Naive B cell (primary cell): ENCODE measurements around the gene SACM1L. TPM values are rescaled to one million over a fixed set of nuclear protein-coding genes. Genes with fewer than 3 reads are reported as not detected.

Experiments used
- ATAC-seq, 2 donors: fragments of 150-1000 bp; cut with Tn5 transposase; 2 replicates each; pipeline ENCODE4 v1.10.0; 2021; ENCODE audit warnings: low read depth in 2 of 2, mild to moderate bottlenecking in 2 of 2, moderate library complexity in 2 of 2
- DNase-seq: peaks from one replicate; pipeline ENCODE4 v3.0.0; 2022
- H3K27ac Mint-ChIP-seq, 6 donors: one replicate each; pipeline ENCODE4 v1.8.0; 2020 to 2022; ENCODE audit warnings: mild to moderate bottlenecking in 6 of 6, mixed read lengths in 6 of 6, moderate library complexity in 5 of 6, inconsistent platforms in 2 of 6
- H3K27me3 Mint-ChIP-seq, 3 donors: one replicate each; pipeline ENCODE4 v1.8.0; 2021 to 2022; ENCODE audit warnings: mixed read lengths in 3 of 3, mild to moderate bottlenecking in 1 of 3
- H3K36me3 Mint-ChIP-seq, 2 donors: one replicate each; pipeline ENCODE4 v1.8.0; 2020 to 2022; ENCODE audit warnings: mixed read lengths in 2 of 2, inconsistent platforms in 1 of 2, mild to moderate bottlenecking in 1 of 2
- H3K4me1 Mint-ChIP-seq, 3 donors: one replicate each; pipeline ENCODE4 v1.8.0; 2020 to 2022; ENCODE audit warnings: mixed read lengths in 3 of 3, inconsistent platforms in 1 of 3, mild to moderate bottlenecking in 1 of 3, moderate library complexity in 1 of 3
- H3K4me3 Mint-ChIP-seq, 8 donors: one replicate each; pipeline ENCODE4 v1.8.0; 2020 to 2022; ENCODE audit warnings: mild to moderate bottlenecking in 8 of 8, mixed read lengths in 8 of 8, moderate library complexity in 8 of 8, inconsistent platforms in 2 of 8
- H3K9me3 Mint-ChIP-seq, 7 donors: one replicate each; pipeline ENCODE4 v1.8.0; 2020 to 2022; ENCODE audit warnings: mixed read lengths in 7 of 7, mild to moderate bottlenecking in 5 of 7, inconsistent platforms in 2 of 7, moderate library complexity in 1 of 7
- polyA plus RNA-seq, 6 donors: library from polyadenylated mRNA; unstranded; fragments of 300-500 nt; fragmentation: Illumina TruSeq; gene quantifications; one replicate each; pipeline ENCODE4 v1.2.3, GENCODE V29; 2021; ENCODE audit warnings: low read depth in 6 of 6

SACM1L gene
- polyA plus RNA-seq, 6 donors from 2014 or later: 7.3 to 19.2 (median 15.4) TPM

DNA sequence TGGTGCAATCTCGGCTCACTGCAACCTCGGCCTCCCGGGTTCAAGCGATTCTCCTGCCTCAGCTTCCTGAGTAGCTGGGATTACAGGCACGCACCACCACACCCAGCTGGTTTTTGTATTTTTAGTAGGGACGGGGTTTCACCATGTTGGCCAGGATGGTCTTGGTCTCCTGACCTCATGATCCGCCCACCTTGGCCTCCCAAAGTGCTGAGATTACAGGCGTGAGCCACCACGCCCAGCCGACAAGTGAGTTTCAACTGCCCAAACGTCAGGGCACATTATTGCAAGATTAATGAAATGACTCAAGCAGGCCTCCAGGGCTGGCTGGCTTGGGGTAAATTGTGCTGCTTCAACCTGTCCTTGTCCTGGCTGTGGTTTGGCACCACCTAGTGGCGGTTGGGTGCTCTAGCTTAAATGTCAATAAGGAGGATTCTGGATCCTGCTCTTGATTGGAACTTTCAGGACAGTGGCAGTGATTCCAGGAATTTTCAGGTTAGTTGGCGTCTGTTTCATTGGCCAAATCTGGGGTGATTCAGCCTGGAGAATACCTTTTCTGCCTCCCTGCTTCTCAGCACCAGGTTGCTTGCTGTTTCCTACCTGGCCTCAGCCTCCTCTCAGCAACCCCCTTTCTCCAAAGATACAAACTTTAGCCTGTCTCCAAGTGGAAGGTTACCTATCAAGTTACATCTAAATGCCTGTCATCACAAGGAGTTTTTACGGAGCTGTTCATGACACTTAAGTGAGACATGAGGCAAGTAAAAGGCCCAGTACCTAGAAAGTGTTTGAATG is 32.4 kb upstream of the SACM1L start:
- H3K4me3 Mint-ChIP-seq: peak overlapping the region in 1 of 8 donors; percentile 20
- H3K36me3 Mint-ChIP-seq: no peaks in the 10 kb centered on the region
- peaks cover 27 to 61% (median 53%) of the 10 kb centered on the region in 3 donors for H3K4me1 Mint-ChIP-seq
- ATAC-seq (peak; percentile 91 to 92), DNase-seq (peak; percentile 76)
- no peaks in the 10 kb centered on the region for H3K27me3 Mint-ChIP-seq
- peak overlapping the region in 3 of 6 donors; percentile 37 to 85 (median 80) for H3K27ac Mint-ChIP-seq
- no peaks in the 10 kb centered on the region for H3K9me3 Mint-ChIP-seq

DNA sequence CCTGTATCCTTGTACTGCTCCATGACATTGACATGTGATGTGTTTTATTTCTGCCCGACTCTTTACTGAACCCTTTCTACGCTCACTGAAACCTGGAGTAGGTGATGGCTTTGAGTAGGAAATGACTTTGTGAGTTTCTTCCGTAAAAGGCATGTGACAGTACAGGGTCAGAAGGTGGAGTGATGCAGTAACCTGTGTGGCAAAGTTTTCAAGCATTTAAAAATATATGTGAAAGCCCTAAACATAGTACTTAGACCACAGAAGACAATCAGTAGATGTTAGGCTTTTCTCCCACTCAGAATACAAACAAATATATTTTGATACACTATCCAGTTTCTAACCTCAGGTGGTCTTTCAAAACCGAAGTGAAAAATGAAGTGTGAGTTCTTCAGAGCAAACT is 31.3 kb upstream of the SACM1L start:
- no peaks in the 10 kb centered on the region for H3K36me3 Mint-ChIP-seq
- H3K27me3 Mint-ChIP-seq: no peaks in the 10 kb centered on the region
- peak overlapping the region in 1 of 8 donors; percentile 20 for H3K4me3 Mint-ChIP-seq
- DNase-seq (no peak), ATAC-seq (no peak)
- H3K27ac Mint-ChIP-seq: no peak overlapping the region
- H3K4me1 Mint-ChIP-seq: peaks cover 18 to 53% (median 50%) of the 10 kb centered on the region in 3 donors
- H3K9me3 Mint-ChIP-seq: no peaks in the 10 kb centered on the region

DNA sequence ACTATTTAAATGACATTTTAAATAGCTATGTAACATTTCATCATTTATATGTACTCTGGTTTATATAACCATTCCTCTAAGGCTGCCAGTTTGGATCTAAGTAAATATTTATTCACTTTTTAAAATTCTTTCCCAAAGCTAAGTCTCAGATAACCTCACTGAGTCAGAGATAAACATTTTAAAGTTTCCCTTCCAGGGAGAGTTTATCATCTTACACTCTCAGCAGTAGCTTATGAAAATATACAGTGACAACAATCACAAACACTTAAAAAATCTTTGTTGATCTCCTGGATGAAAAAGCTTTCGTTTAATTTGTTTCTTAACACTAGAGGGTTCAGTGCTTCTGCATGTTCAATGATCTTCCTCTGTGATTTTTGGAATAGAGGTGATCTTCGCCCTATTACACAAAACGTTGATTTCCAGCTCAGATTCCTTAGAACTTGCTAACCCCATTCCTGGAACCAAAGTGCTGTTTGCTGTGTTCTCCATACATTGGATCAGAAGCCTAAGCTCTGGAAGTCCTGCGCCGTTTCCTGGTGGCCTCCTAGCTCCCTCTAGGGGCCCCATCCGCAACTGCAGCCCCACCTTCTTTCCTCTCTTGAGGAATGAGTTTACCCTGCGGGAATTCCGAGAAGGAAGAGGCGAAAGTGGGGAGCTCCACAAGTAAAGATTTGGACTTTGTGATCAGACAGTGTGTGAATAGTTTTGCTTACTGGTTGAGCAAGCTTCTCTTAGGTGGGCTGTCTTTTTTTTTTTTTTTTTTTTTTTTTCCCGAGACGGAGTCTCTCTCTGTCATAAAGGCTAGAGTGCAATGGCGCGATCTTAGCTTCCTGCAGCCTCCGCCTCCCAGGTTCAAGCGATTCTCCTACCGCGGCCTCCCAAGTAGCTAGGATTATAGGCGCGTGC is 29.3 kb upstream of the SACM1L start:
- Mint-ChIP-seq H3K27me3 (no peaks in the 10 kb centered on the region), H3K27ac (peak overlapping the region in 2 of 6 donors; percentile 53 to 89), H3K9me3 (no peaks in the 10 kb centered on the region), H3K4me3 (peak overlapping the region in 1 of 8 donors; percentile 22), H3K4me1 (peaks cover 19 to 45% (median 42%) of the 10 kb centered on the region in 3 donors), H3K36me3 (no peaks in the 10 kb centered on the region)
- ATAC-seq (no peak), DNase-seq (peak; percentile 21)

DNA sequence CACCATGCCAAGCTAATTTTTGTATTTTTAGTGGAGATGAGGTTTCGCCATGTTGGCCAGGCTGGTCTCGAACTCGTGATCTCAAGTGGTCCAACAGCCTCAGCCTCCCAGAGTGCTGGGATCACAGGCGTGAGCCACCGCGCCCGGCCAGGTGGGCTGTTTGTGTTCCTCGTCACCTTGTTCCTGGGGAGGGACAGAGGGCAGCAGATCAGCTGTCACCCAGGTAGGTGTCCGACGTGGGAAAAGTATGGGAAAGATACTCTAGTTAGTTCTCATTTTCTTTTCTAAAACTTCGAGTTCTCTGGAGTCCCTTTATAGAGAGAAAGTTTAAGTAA is 28.7 kb upstream of the SACM1L start:
- Mint-ChIP-seq H3K4me1 (peaks cover 19 to 50% (median 40%) of the 10 kb centered on the region in 3 donors), H3K27ac (peak overlapping the region in 2 of 6 donors; percentile 11 to 58), H3K9me3 (no peaks in the 10 kb centered on the region), H3K4me3 (no peak overlapping the region), H3K36me3 (no peaks in the 10 kb centered on the region), H3K27me3 (no peaks in the 10 kb centered on the region)
- DNase-seq (no peak), ATAC-seq (no peak)

DNA sequence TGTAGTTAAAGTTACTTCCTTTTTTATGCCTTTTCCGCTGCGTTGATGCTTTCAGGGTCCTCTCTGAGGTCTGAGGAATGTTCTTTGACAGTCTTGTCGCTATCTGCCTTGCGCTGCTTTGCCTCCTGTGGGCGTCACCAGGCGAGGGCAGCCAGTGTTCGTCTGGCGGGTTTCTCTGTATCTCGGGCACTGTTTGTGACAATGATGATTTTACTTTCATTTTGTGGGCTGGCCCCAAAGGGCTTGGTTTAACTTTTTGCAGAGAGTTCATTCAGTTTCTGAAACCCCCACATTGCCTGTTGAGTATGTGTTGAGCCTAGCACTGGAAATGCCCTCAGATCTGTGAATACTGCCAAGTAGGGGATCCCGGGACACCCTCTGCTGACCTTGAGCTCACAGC is 24.6 kb upstream of the SACM1L start:
- DNase-seq: peak; percentile 47
- peaks cover 0 to 2% (median 0%) of the 10 kb centered on the region in 7 donors for H3K9me3 Mint-ChIP-seq

DNA sequence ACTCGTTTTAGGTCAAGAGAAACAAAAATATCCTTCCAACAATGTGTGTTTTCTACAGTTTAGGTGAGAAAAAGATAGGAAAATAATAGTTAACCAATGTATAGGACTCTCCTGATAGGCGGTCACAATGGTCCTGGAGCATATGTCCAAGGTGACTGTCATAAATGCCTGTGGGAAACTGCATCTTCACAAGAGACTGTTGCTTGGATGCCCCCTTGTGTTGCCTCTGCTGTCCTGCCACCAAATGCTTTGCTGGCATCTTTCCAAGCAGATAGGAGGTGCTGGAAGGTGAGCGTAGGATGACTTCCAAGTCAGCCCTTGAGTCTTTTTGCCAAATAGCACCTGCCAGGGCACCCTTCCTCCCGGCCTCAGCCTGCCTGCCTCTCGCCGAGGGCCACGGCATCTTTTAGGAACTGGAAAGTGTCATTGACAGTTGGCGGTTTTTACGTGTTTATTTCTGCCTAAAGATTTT is 24.1 kb upstream of the SACM1L start:
- Mint-ChIP-seq H3K4me3 (peak overlapping the region; percentile 20 to 87 (median 76)), H3K9me3 (peaks cover 0 to 2% (median 0%) of the 10 kb centered on the region in 7 donors), H3K36me3 (peaks cover 14 to 17% of the 10 kb centered on the region in 2 donors), H3K4me1 (peaks cover 18 to 44% (median 29%) of the 10 kb centered on the region in 3 donors), H3K27me3 (no peaks in the 10 kb centered on the region), H3K27ac (peak overlapping the region in 4 of 6 donors; percentile 46 to 85 (median 84))
- ATAC-seq (no peak), DNase-seq (peak; percentile 12)

More for the DNA sequence above, 24.6 kb upstream of the SACM1L start:
- peak overlapping the region; percentile 61 to 89 (median 84) for H3K27ac Mint-ChIP-seq
- peak overlapping the region; percentile 20 to 87 (median 76) for H3K4me3 Mint-ChIP-seq
- peak; percentile 95 to 97 for ATAC-seq
- H3K4me1 Mint-ChIP-seq: peaks cover 22 to 49% (median 34%) of the 10 kb centered on the region in 3 donors
- peaks cover 14 to 17% of the 10 kb centered on the region in 2 donors for H3K36me3 Mint-ChIP-seq
- no peaks in the 10 kb centered on the region for H3K27me3 Mint-ChIP-seq

DNA sequence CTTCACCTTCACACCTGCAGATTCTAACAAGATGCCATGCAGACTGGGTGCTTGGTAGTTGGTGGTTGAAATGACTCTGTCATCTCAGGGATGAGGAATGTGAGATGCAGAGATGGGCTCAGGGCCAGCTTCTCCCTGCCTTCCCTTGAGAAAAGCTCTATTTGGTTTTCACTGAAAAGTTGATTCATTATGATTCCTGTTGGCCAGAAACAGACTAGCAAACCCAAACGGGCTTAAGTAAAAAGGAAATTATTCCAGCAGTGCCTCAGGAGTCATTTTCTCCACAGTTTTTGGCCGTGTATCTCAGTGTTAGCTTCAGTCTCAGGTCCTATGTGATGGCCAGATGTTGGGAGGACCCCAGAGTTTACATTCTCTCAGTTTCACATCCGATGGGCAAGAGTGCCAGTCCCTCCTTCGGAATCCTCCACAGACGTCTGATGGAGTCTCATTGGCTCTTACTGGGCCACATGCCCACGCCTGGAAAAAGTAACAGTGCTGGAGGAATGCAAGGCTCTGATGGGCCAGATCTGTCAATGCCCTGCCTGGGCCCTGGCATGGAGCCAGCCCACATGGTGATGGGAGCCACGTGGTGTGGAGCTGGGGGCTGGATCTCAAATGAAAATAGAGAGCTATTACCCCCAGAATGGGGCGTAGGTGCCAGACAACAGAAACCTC is 22.3 kb upstream of the SACM1L start:
- H3K9me3 Mint-ChIP-seq: peaks cover 0 to 2% (median 0%) of the 10 kb centered on the region in 7 donors
- H3K4me3 Mint-ChIP-seq: peak overlapping the region in 3 of 8 donors; percentile 9 to 63 (median 32)
- peaks cover 18 to 37% (median 28%) of the 10 kb centered on the region in 3 donors for H3K4me1 Mint-ChIP-seq
- H3K27me3 Mint-ChIP-seq: no peaks in the 10 kb centered on the region
- ATAC-seq (no peak), DNase-seq (no peak)
- peak overlapping the region in 1 of 6 donors; percentile 12 for H3K27ac Mint-ChIP-seq
- peaks cover 14 to 17% of the 10 kb centered on the region in 2 donors for H3K36me3 Mint-ChIP-seq

DNA sequence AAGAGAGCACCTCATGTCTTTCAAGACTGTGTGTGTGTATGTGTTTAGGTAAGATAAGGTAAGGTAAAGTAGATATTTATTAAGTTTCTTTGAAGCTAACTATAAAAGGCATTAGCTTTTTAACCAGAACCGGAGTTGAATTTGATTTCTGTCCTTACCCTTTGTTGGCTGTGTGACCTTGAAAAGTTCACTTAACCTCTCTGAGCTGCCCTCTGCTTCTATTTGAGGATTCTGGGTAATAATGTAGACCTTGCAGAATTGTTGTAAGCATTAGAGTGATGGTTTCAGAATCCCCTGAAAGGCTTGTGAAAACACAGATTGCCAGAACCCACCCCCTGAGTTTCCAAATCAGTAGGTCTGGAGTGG is 21.6 kb upstream of the SACM1L start:
- ATAC-seq: no peak
- no peak for DNase-seq
- Mint-ChIP-seq H3K4me1 (peaks cover 18 to 31% (median 28%) of the 10 kb centered on the region in 3 donors), H3K27ac (no peak overlapping the region), H3K27me3 (no peaks in the 10 kb centered on the region), H3K36me3 (peaks cover 19 to 22% of the 10 kb centered on the region in 2 donors), H3K9me3 (peaks cover 0 to 2% (median 0%) of the 10 kb centered on the region in 7 donors), H3K4me3 (no peak overlapping the region)

DNA sequence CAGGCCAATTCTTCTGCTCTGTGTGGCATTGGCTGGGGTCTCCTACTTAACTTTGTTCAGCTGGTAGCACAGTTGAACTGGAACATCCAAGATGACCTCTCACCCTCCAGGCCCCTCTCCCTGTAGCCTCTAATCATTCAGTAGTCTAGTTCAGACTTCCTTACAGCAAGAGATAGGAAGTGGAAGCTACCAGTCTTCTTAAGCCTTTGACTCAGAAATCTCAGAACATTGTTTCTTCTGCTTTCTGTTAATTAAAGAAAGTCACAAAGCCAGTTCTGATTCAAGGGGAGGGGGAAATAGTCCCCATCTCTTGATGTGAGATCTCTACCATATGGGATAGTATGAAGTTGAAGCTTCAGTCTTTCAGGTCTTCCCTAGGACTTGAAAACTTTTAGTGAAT is 18.8 kb upstream of the SACM1L start:
- H3K36me3 Mint-ChIP-seq: peaks cover 22 to 24% of the 10 kb centered on the region in 2 donors
- H3K4me1 Mint-ChIP-seq: peaks cover 8 to 15% (median 13%) of the 10 kb centered on the region in 3 donors
- H3K9me3 Mint-ChIP-seq: peaks cover 0 to 2% (median 0%) of the 10 kb centered on the region in 7 donors
- H3K27ac Mint-ChIP-seq: peak overlapping the region in 2 of 6 donors; percentile 23 to 89
- ATAC-seq: no peak
- no peak overlapping the region for H3K4me3 Mint-ChIP-seq
- no peaks in the 10 kb centered on the region for H3K27me3 Mint-ChIP-seq
- no peak for DNase-seq

DNA sequence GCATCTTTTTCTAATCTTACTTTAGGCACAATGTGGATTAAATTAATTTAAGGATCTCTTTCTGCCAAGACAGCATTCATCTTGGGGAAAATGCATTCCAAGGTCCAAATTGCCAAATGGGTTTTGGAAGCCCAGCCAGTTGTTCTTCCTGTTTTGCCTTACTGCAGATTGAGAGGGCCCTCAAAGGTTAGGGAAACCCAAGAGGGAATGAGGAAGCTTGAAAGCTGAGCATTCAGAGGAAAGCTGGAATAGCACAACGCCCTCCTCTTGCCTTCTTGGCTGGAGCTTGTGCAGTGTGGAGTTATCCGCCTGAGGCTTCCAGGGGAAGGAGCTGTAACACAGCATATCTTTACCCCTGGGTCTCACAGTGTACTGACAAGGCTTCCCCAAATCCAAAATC is 18.2 kb upstream of the SACM1L start:
- ATAC-seq (no peak), DNase-seq (no peak)
- Mint-ChIP-seq H3K4me3 (no peak overlapping the region), H3K9me3 (peaks cover 0 to under 1% (median 0%) of the 10 kb centered on the region in 7 donors), H3K27ac (peak overlapping the region in 1 of 6 donors; percentile 23), H3K36me3 (peaks cover 22 to 24% of the 10 kb centered on the region in 2 donors), H3K4me1 (peaks cover 6 to 15% (median 7%) of the 10 kb centered on the region in 3 donors), H3K27me3 (no peaks in the 10 kb centered on the region)

DNA sequence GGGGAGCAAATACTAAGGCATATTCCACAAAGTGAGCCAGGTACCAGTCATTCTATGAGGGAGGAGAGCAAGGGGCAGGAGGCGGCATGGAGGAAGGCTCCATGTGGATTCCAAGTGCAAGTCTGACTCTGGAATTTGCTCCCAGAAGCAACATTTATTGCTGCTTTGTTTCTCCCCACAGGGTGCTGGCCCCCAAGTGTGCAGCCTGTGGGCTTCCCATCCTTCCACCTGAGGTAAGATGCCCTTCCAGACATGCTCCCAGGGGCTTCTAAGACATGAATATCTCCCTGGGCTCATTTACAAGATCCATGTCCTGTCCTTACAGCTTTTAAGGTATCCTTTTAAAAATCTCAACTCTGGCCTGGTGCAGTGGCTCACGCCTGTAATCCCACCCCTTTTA is 15.9 kb upstream of the SACM1L start:
- H3K36me3 Mint-ChIP-seq: peaks cover 8 to 12% of the 10 kb centered on the region in 2 donors
- peak overlapping the region in 1 of 6 donors; percentile 11 for H3K27ac Mint-ChIP-seq
- DNase-seq (no peak), ATAC-seq (no peak)
- no peaks in the 10 kb centered on the region for H3K27me3 Mint-ChIP-seq
- H3K9me3 Mint-ChIP-seq: no peaks in the 10 kb centered on the region
- peaks cover 12 to 23% (median 14%) of the 10 kb centered on the region in 3 donors for H3K4me1 Mint-ChIP-seq
- H3K4me3 Mint-ChIP-seq: no peak overlapping the region

DNA sequence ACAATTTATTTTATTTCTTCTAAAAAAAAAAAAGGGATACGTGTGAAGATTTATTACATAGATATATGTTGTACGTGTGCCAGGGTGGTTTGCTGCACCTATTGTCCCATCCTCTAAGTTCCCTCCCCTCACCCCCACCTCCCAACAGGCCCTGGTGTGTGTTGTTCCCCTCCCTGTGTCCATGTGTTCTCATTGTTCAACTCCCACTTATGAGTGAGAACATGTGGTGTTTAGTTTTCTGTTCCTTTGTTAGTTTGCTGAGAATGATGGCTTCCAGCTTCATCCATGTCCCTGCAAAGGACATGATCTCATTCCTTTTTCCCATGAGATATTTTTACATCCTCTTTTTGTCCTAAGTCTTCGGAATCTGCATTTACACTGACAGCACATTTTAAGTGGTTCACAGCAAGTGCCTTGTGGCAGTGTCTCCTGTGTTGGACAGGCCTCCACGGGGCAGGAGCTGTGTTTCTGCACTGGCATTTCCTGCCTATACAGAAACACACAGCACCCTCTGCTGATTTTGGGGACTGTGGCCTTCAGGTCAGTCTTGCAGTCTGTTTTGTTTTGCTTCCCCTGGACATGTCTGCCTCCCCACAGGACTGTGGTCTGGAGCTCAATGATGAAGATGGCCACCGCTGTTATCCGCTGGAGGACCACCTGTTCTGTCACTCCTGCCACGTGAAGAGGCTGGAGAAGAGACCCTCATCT is 12.7 kb upstream of the SACM1L start:
- peak overlapping the region in 5 of 8 donors; percentile 17 to 62 (median 27) for H3K4me3 Mint-ChIP-seq

More for the DNA sequence above, 12.7 kb upstream of the SACM1L start:
- ATAC-seq (no peak), DNase-seq (no peak)
- Mint-ChIP-seq H3K9me3 (no peaks in the 10 kb centered on the region), H3K36me3 (peaks cover 6 to 8% of the 10 kb centered on the region in 2 donors), H3K27ac (peak overlapping the region; percentile 28 to 94 (median 78)), H3K4me1 (peaks cover 18 to 30% (median 21%) of the 10 kb centered on the region in 3 donors), H3K27me3 (no peaks in the 10 kb centered on the region)
